Activated CD4-positive, alpha-beta memory T cell treated with anti-CD3 and anti-CD28 coated beads for 36 hours (primary cell): ENCODE data around the gene ABCC8. TPM values are rescaled to one million over a fixed set of nuclear protein-coding genes. Genes with fewer than 3 reads are reported as not detected.

ENCODE experiments used
- CTCF ChIA-PET: fragments of 350-600 bp; sonication (Branson Sonifier 250); formaldehyde crosslinking; loops from one replicate; lab custom pipeline; 2021; ENCODE audit warnings: antibody characterized with exemption, inconsistent platforms; lab: Charles Lee
- POLR2A ChIA-PET: fragments of 350-600 bp; sonication (Branson Sonifier 250); formaldehyde crosslinking; loops from one replicate; lab custom pipeline; 2021; ENCODE audit warnings: antibody characterized with exemption; lab: Charles Lee
- DNase-seq: peaks from one replicate; pipeline ENCODE4 v3.0.0-alpha.2; 2020
- H3K27ac Mint-ChIP-seq: one replicate; pipeline ENCODE4 v1.8.0; 2021; ENCODE audit warnings: mixed read lengths
- H3K27me3 Mint-ChIP-seq: one replicate; pipeline ENCODE4 v1.8.0; 2021; ENCODE audit warnings: mixed read lengths
- H3K36me3 Mint-ChIP-seq: one replicate; pipeline ENCODE4 v1.8.0; 2021; ENCODE audit warnings: mixed read lengths
- H3K4me1 Mint-ChIP-seq: one replicate; pipeline ENCODE4 v1.8.0; 2021; ENCODE audit warnings: low read depth, mixed read lengths
- H3K4me3 Mint-ChIP-seq: one replicate; pipeline ENCODE4 v1.8.0; 2021; ENCODE audit warnings: mild to moderate bottlenecking, mixed read lengths
- H3K9me3 Mint-ChIP-seq: one replicate; pipeline ENCODE4 v1.8.0; 2021; ENCODE audit warnings: mixed read lengths
- intact Hi-C: fragments of 100-400 bp; cut with micrococcal nuclease; formaldehyde crosslinking; loops from one replicate; pipeline ENCODE4 v1.15.1; 2023
- total RNA-seq, 2 experiments: library from RNA; stranded (reverse); gene quantifications; one replicate each; pipeline ENCODE4 v1.2.3, GENCODE V29; 2021

Gene ABCC8
- total RNA-seq, 2 experiments from 2014 or later: not detected

GRCh38 chr11:17504330-17505107 is 27.9 kb upstream of the ABCC8 start:
- H3K4me3 Mint-ChIP-seq: no peak overlapping the region

GRCh38 chr11:17502630-17503029 is 26.0 kb upstream of the ABCC8 start:
- POLR2A ChIA-PET: no interaction called here
- Mint-ChIP-seq H3K27me3 (peaks cover 7% of the 10 kb centered on the region), H3K4me1 (no peaks in the 10 kb centered on the region), H3K36me3 (no peaks in the 10 kb centered on the region), H3K4me3 (no peak overlapping the region), H3K9me3 (no peaks in the 10 kb centered on the region), H3K27ac (no peak overlapping the region)
- intact Hi-C loops: loop anchor here (10.0 kb wide), 2 partner anchors 568 to 718 kb away; no protein-coding TSS in a partner anchor
- CTCF ChIA-PET: interaction anchor here (3.0 to 8.0 kb wide), 2 partner anchors 120 to 273 kb away, joined by 25 to 103 read pairs; no protein-coding TSS in a partner anchor
- no peak for DNase-seq

More at GRCh38 chr11:17504330-17505107, 27.9 kb upstream of the ABCC8 start:
- Mint-ChIP-seq H3K27ac (no peak overlapping the region), H3K27me3 (peaks cover 10% of the 10 kb centered on the region), H3K4me1 (no peaks in the 10 kb centered on the region), H3K9me3 (no peaks in the 10 kb centered on the region), H3K36me3 (no peaks in the 10 kb centered on the region)
- DNase-seq: peak; percentile 81
- intact Hi-C loops: loop anchor here (1.0 to 10.0 kb wide), 5 partner anchors 120 to 720 kb away; no protein-coding TSS in a partner anchor
- CTCF ChIA-PET: interaction anchor here (0.6 to 8.0 kb wide), 15 partner anchors 9 to 717 kb away, joined by 3 to 103 read pairs (median 4); partner anchors contain the start of gene KCNJ11
- POLR2A ChIA-PET: no interaction called here

GRCh38 chr11:17500673-17501072 is 24.0 kb upstream of the ABCC8 start:
- no peak for DNase-seq
- peaks cover 5% of the 10 kb centered on the region for H3K27me3 Mint-ChIP-seq
- no peak overlapping the region for H3K27ac Mint-ChIP-seq
- POLR2A ChIA-PET: no interaction called here
- intact Hi-C loops: loop anchor here (10.0 kb wide), 2 partner anchors 566 to 716 kb away; no protein-coding TSS in a partner anchor
- no peaks in the 10 kb centered on the region for H3K4me1 Mint-ChIP-seq
- H3K9me3 Mint-ChIP-seq: no peaks in the 10 kb centered on the region
- CTCF ChIA-PET: interaction anchor here (1.2 to 3.6 kb wide), 2 partner anchors 27 to 118 kb away, joined by 4 to 14 read pairs; no protein-coding TSS in a partner anchor
- H3K36me3 Mint-ChIP-seq: no peaks in the 10 kb centered on the region
- no peak overlapping the region for H3K4me3 Mint-ChIP-seq

DNA sequence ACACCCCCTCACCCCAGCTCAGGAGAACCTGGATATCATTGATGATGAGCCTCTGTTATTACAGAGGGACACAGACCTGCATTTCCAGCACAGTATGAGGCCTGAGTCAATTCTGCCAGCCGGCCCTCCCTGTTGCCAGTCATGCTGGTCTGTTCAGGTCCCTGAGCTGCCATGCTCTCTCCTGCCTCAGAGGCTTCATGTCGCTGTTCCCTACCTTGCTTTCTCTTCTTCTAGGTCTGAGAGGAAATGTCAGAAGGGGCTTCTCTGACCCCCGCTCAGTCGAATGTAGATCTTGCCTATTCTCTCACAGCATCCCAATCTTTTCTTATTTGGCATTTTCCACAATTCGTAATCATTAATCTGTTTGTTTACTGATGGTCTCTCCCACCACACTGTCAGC is 21.8 kb upstream of the ABCC8 start:
- Mint-ChIP-seq H3K9me3 (no peaks in the 10 kb centered on the region), H3K4me1 (no peaks in the 10 kb centered on the region), H3K27ac (no peak overlapping the region), H3K27me3 (peaks cover 3% of the 10 kb centered on the region), H3K4me3 (no peak overlapping the region), H3K36me3 (no peaks in the 10 kb centered on the region)
- intact Hi-C loops: no loop called here
- CTCF ChIA-PET: interaction anchor here (0.6 to 3.6 kb wide), 4 partner anchors 10 to 714 kb away, joined by 3 to 14 read pairs (median 4); no protein-coding TSS in a partner anchor
- POLR2A ChIA-PET: no interaction called here
- DNase-seq: no peak

- POLR2A ChIA-PET: no interaction called here
- Mint-ChIP-seq H3K27ac (no peak overlapping the region), H3K4me1 (no peaks in the 10 kb centered on the region), H3K9me3 (no peaks in the 10 kb centered on the region), H3K27me3 (peaks cover 3% of the 10 kb centered on the region), H3K36me3 (no peaks in the 10 kb centered on the region), H3K4me3 (no peak overlapping the region)
- intact Hi-C loops: no loop called here
- no peak for DNase-seq
- CTCF ChIA-PET: interaction anchor here (0.5 to 3.6 kb wide), 4 partner anchors 10 to 115 kb away, joined by 3 to 14 read pairs (median 4); no protein-coding TSS in a partner anchor
These were observed 21.4 kb upstream of the ABCC8 start for GRCh38 chr11:17498058-17498457.

DNA sequence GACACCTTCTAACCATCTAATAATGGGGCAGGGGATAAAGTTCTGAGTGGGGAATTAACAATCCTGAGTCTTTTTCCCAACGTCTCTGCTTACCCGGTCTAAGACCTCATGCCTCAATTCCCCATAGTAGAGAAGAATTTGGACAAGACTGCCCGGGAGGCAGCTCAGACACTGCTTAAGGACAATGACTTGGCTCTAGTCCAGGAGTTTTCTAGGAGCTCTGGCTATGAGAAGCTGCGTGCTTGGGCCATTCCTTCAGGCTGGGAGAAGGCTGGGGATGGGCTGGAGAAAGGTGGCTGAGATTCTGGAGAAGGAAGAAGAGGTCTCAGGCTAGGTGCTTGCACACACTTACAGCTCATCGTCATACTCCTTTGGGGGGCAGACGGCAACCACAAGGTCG is 19.8 kb upstream of the ABCC8 start:
- Mint-ChIP-seq H3K27me3 (peaks cover 3% of the 10 kb centered on the region), H3K27ac (no peak overlapping the region), H3K36me3 (no peaks in the 10 kb centered on the region), H3K4me3 (no peak overlapping the region), H3K9me3 (no peaks in the 10 kb centered on the region), H3K4me1 (no peaks in the 10 kb centered on the region)
- intact Hi-C loops: no loop called here
- POLR2A ChIA-PET: no interaction called here
- CTCF ChIA-PET: interaction anchor here (1.0 kb wide), 1 partner anchor 266 kb away, joined by 4 read pairs; no protein-coding TSS in a partner anchor
- DNase-seq: no peak

DNA sequence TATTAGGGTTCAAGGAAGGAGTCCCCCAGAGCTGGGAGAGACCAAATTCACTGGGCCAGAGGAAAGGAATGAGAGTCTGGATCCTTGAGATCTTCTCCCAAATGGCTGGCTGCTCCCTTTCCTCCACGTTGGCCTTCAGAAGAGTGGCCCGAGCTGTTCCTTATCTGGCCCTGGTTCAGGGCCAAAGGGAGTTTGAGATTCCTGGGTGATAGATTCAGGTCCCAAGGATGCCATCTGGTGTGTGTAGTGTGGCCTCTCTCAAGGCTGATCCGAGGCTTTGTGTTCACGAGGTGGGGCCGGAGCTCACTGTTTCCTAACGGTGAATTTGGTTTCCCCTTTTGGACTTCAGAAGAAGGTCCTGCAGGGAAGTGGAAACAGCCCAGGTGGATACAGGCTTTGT is 17.4 kb upstream of the ABCC8 start:
- CTCF ChIA-PET: interaction anchor here (0.7 to 1.3 kb wide), 3 partner anchors 11 to 264 kb away, joined by 3 read pairs; no protein-coding TSS in a partner anchor
- Mint-ChIP-seq H3K4me3 (no peak overlapping the region), H3K36me3 (no peaks in the 10 kb centered on the region), H3K9me3 (no peaks in the 10 kb centered on the region), H3K4me1 (no peaks in the 10 kb centered on the region), H3K27ac (no peak overlapping the region), H3K27me3 (peaks cover 2% of the 10 kb centered on the region)
- intact Hi-C loops: no loop called here
- DNase-seq: no peak
- POLR2A ChIA-PET: no interaction called here

GRCh38 chr11:17490938-17491337 is 14.3 kb upstream of the ABCC8 start:
- POLR2A ChIA-PET: no interaction called here
- CTCF ChIA-PET: no interaction called here
- no peak overlapping the region for H3K27ac Mint-ChIP-seq
- H3K36me3 Mint-ChIP-seq: no peaks in the 10 kb centered on the region
- no peak overlapping the region for H3K4me3 Mint-ChIP-seq
- peaks cover 7% of the 10 kb centered on the region for H3K27me3 Mint-ChIP-seq
- intact Hi-C loops: no loop called here
- DNase-seq: no peak
- no peaks in the 10 kb centered on the region for H3K4me1 Mint-ChIP-seq
- no peaks in the 10 kb centered on the region for H3K9me3 Mint-ChIP-seq

DNA sequence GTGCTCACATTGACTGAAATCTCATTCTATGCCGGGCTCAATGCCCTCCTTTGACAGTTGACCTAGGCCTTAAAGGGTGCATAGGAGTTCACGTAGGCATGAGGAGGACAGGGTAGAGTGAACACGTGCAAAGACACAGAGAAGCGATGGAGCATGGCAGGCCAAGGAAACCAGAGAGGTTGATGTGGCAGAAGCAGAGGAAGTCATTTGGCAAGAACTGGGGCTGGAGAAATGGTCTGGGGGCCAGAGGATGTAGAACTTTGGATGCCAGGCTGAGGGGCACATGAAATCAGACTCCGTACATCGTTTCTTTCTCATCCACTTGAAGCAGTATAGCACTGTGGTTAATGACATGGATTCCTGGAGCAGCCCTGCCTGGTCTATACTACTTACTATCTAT is 13.6 kb upstream of the ABCC8 start:
- ChIA-PET POLR2A (no interaction called here), CTCF (no interaction called here)
- Mint-ChIP-seq H3K27ac (no peak overlapping the region), H3K27me3 (peaks cover 7% of the 10 kb centered on the region), H3K36me3 (no peaks in the 10 kb centered on the region), H3K4me1 (no peaks in the 10 kb centered on the region), H3K9me3 (no peaks in the 10 kb centered on the region), H3K4me3 (no peak overlapping the region)
- intact Hi-C loops: no loop called here
- no peak for DNase-seq

GRCh38 chr11:17489751-17490150 is 13.1 kb upstream of the ABCC8 start:
- no peaks in the 10 kb centered on the region for H3K36me3 Mint-ChIP-seq
- no peak for DNase-seq
- H3K27me3 Mint-ChIP-seq: peaks cover 7% of the 10 kb centered on the region
- no peak overlapping the region for H3K27ac Mint-ChIP-seq
- H3K4me3 Mint-ChIP-seq: no peak overlapping the region
- H3K4me1 Mint-ChIP-seq: no peaks in the 10 kb centered on the region
- ChIA-PET POLR2A (no interaction called here), CTCF (no interaction called here)
- H3K9me3 Mint-ChIP-seq: no peaks in the 10 kb centered on the region
- intact Hi-C loops: no loop called here

DNA sequence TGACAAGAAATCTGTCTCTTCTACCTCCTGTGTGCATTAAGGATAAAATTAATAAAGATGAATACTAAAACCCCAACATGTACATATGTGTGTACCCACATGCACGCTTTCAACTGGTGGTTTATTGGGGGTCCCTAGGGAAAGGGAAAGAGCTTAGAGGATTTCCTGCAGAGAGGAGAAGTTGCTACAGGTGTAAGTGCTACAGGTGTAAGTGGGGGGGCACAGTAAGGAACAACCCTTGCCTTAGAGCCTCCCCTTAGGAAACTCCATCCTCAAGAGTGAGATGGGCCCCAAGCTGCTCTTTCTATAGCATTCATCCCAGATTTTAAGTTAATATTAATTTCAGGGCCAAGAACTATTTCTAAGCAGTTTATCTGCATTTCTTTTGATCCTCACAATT is 11.9 kb upstream of the ABCC8 start:
- POLR2A ChIA-PET: no interaction called here
- intact Hi-C loops: no loop called here
- Mint-ChIP-seq H3K36me3 (no peaks in the 10 kb centered on the region), H3K27ac (no peak overlapping the region), H3K9me3 (peaks cover 2% of the 10 kb centered on the region), H3K4me3 (no peak overlapping the region), H3K27me3 (peaks cover 9% of the 10 kb centered on the region), H3K4me1 (no peaks in the 10 kb centered on the region)
- CTCF ChIA-PET: interaction anchor here (1.0 kb wide), 1 partner anchor 105 kb away, joined by 4 read pairs; no protein-coding TSS in a partner anchor
- DNase-seq: no peak

DNA sequence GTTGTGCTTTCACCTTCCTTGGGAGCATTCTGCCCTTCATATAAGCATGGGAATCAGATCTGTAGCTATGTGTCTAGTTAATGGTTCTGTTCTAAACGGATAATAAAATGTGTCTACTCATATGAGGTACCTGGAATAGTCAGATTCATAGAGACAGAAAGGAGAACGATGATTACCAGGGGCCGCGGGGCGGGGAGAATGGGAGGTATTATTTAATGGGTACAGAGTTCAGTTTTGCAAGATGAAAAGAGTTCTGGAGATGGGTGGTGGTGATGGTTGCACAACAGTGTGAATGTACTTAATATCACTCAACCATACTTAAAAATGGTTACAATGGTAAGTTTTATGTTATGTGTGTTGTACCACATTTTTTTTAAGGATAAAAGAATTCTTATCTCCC is 10.0 kb upstream of the ABCC8 start:
- H3K36me3 Mint-ChIP-seq: no peaks in the 10 kb centered on the region
- H3K4me1 Mint-ChIP-seq: no peaks in the 10 kb centered on the region
- POLR2A ChIA-PET: no interaction called here

More for the DNA sequence above, 10.0 kb upstream of the ABCC8 start:
- DNase-seq: no peak
- Mint-ChIP-seq H3K4me3 (no peak overlapping the region), H3K27me3 (peaks cover 9% of the 10 kb centered on the region), H3K9me3 (peaks cover 4% of the 10 kb centered on the region), H3K27ac (no peak overlapping the region)
- CTCF ChIA-PET: interaction anchor here (1.3 kb wide), 1 partner anchor 103 kb away, joined by 5 read pairs; no protein-coding TSS in a partner anchor
- intact Hi-C loops: no loop called here
